GM19324 (cell line): ENCODE measurements around the gene TGIF1.
"Not testable (repeated sequence)": the region's sequence is repeated elsewhere in the genome, so short reads cannot be mapped to it uniquely, and the experiment has no call there.

ENCODE experiments used
- ATAC-seq: cut with Tn5 transposase; IDR thresholded peaks from one replicate; pipeline ENCODE4 v1.9.1; 2021; ENCODE audit warnings: mild to moderate bottlenecking, moderate library complexity; ENCODE audit not compliant: unreplicated experiment, low FRiP score

The TGIF1 gene

GRCh38 chr18:3450012-3450798 is at the start of gene TGIF1:
Gene TGIF1 (plus strand): TSS chr18:3450172. CDS start chr18:3450490, 318 bp downstream.
- ATAC-seq, result no peak

- no peak for ATAC-seq
Measured at GRCh38 chr18:3400567-3401296, 49.2 kb upstream of the TGIF1 start.

- peak; percentile 86 for ATAC-seq
Measured at GRCh38 chr18:3401669-3402620, 48.0 kb upstream of the TGIF1 start.

- ATAC-seq, result no peak
Measured at GRCh38 chr18:3402982-3403451, 47.0 kb upstream of the TGIF1 start.

- no peak for ATAC-seq
Measured at GRCh38 chr18:3405713-3406112, 44.3 kb upstream of the TGIF1 start.

- no peak for ATAC-seq
Measured at GRCh38 chr18:3408107-3408506, 41.9 kb upstream of the TGIF1 start.

GRCh38 chr18:3409811-3410210 is 40.2 kb upstream of the TGIF1 start:
- ATAC-seq, result no peak

- no peak for ATAC-seq
Measured at GRCh38 chr18:3410273-3410672, 39.7 kb upstream of the TGIF1 start.

GRCh38 chr18:3410876-3411275 is 39.1 kb upstream of the TGIF1 start:
- not testable (repeated sequence) for ATAC-seq

GRCh38 chr18:3411327-3411726 is 38.6 kb upstream of the TGIF1 start:
- ATAC-seq, result no peak

GRCh38 chr18:3411854-3412268 is 38.1 kb upstream of the TGIF1 start:
- no peak for ATAC-seq

GRCh38 chr18:3412528-3412927 is 37.4 kb upstream of the TGIF1 start:
- not testable (repeated sequence) for ATAC-seq

- ATAC-seq, result no peak
Measured at GRCh38 chr18:3415110-3415509, 34.9 kb upstream of the TGIF1 start.

GRCh38 chr18:3418083-3418482 is 31.9 kb upstream of the TGIF1 start:
- no peak for ATAC-seq

- ATAC-seq, result no peak
Measured at GRCh38 chr18:3420919-3421279, 29.1 kb upstream of the TGIF1 start.

- ATAC-seq, result no peak
Measured at GRCh38 chr18:3422905-3423304, 27.1 kb upstream of the TGIF1 start.

GRCh38 chr18:3424280-3424890 is 25.6 kb upstream of the TGIF1 start:
- no peak for ATAC-seq

GRCh38 chr18:3425030-3425429 is 24.9 kb upstream of the TGIF1 start:
- no peak for ATAC-seq

GRCh38 chr18:3425446-3425845 is 24.5 kb upstream of the TGIF1 start:
- ATAC-seq, result no peak

- no peak for ATAC-seq
Measured at GRCh38 chr18:3426074-3426473, 23.9 kb upstream of the TGIF1 start.
